A549 (cell line): Measurements from ENCODE around the gene ANKZF1. TPM values are rescaled to one million over a fixed set of nuclear protein-coding genes. Genes with fewer than 3 reads are reported as not detected.

ENCODE experiments used
- ATAC-seq, 2 experiments: fragments of 200-7000 bp in 1 of 2; fragments of >200 bp in 1 of 2; cut with Nextera tagmentation in 1 of 2; cut with Tn5 transposase in 1 of 2; 3 replicates each; pipeline versions ENCODE4 v1.8.0 to v1.9.1; 2018 to 2020; ENCODE audit warnings: mild to moderate bottlenecking in 1 of 2, moderate library complexity in 1 of 2
- CTCF ChIA-PET: fragments of 300-600 bp; sonication (Branson Sonifier 250); formaldehyde crosslinking; extraction: SDS; loops from one replicate; lab custom pipeline; 2021; ENCODE audit warnings: antibody characterized with exemption, inconsistent platforms; lab: Yijun Ruan, JAX
- POLR2A ChIA-PET: fragments of 350-600 bp; formaldehyde crosslinking; extraction: SDS; loops from one replicate; lab custom pipeline; 2021; ENCODE audit warnings: antibody characterized with exemption, inconsistent platforms; lab: Yijun Ruan, JAX
- DNase-seq, 2 experiments: peaks; one replicate each; pipeline versions ENCODE4 v3.0.0 to v3.0.0-alpha.2; 2011 to 2016; ENCODE audit warnings: low read depth in 1 of 2, low spot score in 1 of 2
- FAIRE-seq: peaks from 2 replicates; lab custom pipeline; 2011; peaks lifted over from hg19 to GRCh38; lab: Jason Lieb, UNC
- H3K27ac ChIP-seq, 2 experiments: fragments of >200 bp; sonication (Bioruptor Twin); formaldehyde crosslinking; 3 replicates each; pipeline ENCODE4 v1.5.1; 2016 to 2017
- H3K4me1 ChIP-seq: fragments of >200 bp; sonication (Bioruptor Twin); formaldehyde crosslinking; 3 replicates; pipeline ENCODE4 v1.6.1; 2016
- H3K4me2 ChIP-seq: fragments of >200 bp; sonication (Bioruptor Twin); formaldehyde crosslinking; 3 replicates; pipeline ENCODE4 v1.6.1; 2016
- H3K4me3 ChIP-seq: fragments of >200 bp; sonication (Bioruptor Twin); formaldehyde crosslinking; 3 replicates; pipeline ENCODE4 v1.5.1; 2016
- H3K9me3 ChIP-seq: fragments of >200 bp; sonication (Bioruptor Twin); formaldehyde crosslinking; 3 replicates; pipeline ENCODE4 v1.6.1; 2016
- CBX2 ChIP-seq: fragments of 200-600 bp; sonication (generic); IDR thresholded peaks from 2 replicates; pipeline ENCODE4 v1.6.1; 2016; ENCODE audit warnings: low read depth, mild to moderate bottlenecking, borderline replicate concordance
- CEBPB ChIP-seq, 2 experiments: fragments of >200 bp in 1 of 2; sonication (Bioruptor Twin) in 1 of 2; formaldehyde crosslinking in 1 of 2; IDR thresholded peaks; 2 replicates each; pipeline ENCODE4 v1.6.1; 2012 to 2016
- CHD2 ChIP-seq: fragments of 150-350 bp; IDR thresholded peaks from 2 replicates; pipeline ENCODE4 v1.6.1; 2014; ENCODE audit warnings: low read length; ENCODE audit not compliant: partially characterized antibody
- CHD4 ChIP-seq: fragments of 200-600 bp; sonication (generic); IDR thresholded peaks from 2 replicates; pipeline ENCODE4 v1.6.1; 2016; ENCODE audit warnings: antibody characterized with exemption, mild to moderate bottlenecking, borderline replicate concordance
- E2F6 ChIP-seq: IDR thresholded peaks from 2 replicates; pipeline ENCODE4 v1.6.1; 2012; ENCODE audit warnings: low read depth, borderline replicate concordance
- HDAC2 ChIP-seq: fragments of 200-600 bp; sonication (generic); IDR thresholded peaks from 2 replicates; pipeline ENCODE4 v1.6.1; 2016
- HMGXB4 ChIP-seq: fragments of 250-450 bp; sonication (Bioruptor Pico); IDR thresholded peaks from 2 replicates; pipeline ENCODE4 v1.5.0; 2021; ENCODE audit warnings: mild to moderate bottlenecking, moderate library complexity, borderline replicate concordance
- HOXA7 ChIP-seq: fragments of 250-450 bp; sonication (Bioruptor Pico); IDR thresholded peaks from 2 replicates; pipeline ENCODE4 v1.5.0; 2020; ENCODE audit warnings: mild to moderate bottlenecking, moderate library complexity
- HOXB5 ChIP-seq: fragments of 250-450 bp; sonication (Bioruptor Pico); IDR thresholded peaks from 2 replicates; pipeline ENCODE4 v1.5.0; 2020; ENCODE audit warnings: mild to moderate bottlenecking, moderate library complexity
- KDM1A ChIP-seq: fragments of 200-600 bp; sonication (generic); IDR thresholded peaks from 2 replicates; pipeline ENCODE4 v1.6.1; 2016; ENCODE audit warnings: low read depth, mild to moderate bottlenecking
- KDM5A ChIP-seq: fragments of 200-600 bp; sonication (generic); IDR thresholded peaks from 2 replicates; pipeline ENCODE4 v1.6.1; 2016; ENCODE audit warnings: antibody characterized with exemption, mild to moderate bottlenecking
- MAFK ChIP-seq: fragments of 450-650 bp; IDR thresholded peaks from 2 replicates; pipeline ENCODE4 v1.6.1; 2014; ENCODE audit not compliant: partially characterized antibody
- NFE2L2 ChIP-seq: fragments of 150-350 bp; conservative IDR thresholded peaks from 2 replicates; pipeline ENCODE4 v1.6.1; 2014; ENCODE audit warnings: low read length
- NR3C1 ChIP-seq: fragments of >200 bp; sonication (Bioruptor Twin); formaldehyde crosslinking; IDR thresholded peaks from 3 replicates; pipeline ENCODE4 v1.6.1; 2017
- PBX3 ChIP-seq: IDR thresholded peaks from 2 replicates; pipeline ENCODE4 v1.6.1; 2012
- POLR2AphosphoS2 ChIP-seq: conservative IDR thresholded peaks from 2 replicates; pipeline ENCODE4 v1.6.1; 2012; ENCODE audit warnings: low read length, improper control_type of control experiment, inconsistent platforms
- RCOR1 ChIP-seq: fragments of 150-350 bp; IDR thresholded peaks from 2 replicates; pipeline ENCODE4 v1.6.1; 2014; ENCODE audit warnings: antibody characterized with exemption, low read length, low read depth
- SMC3 ChIP-seq: fragments of >200 bp; sonication (Bioruptor Twin); formaldehyde crosslinking; IDR thresholded peaks from 3 replicates; pipeline ENCODE4 v1.6.1; 2018; ENCODE audit warnings: inconsistent platforms
- TP53 ChIP-seq: fragments of 250-450 bp; sonication (Bioruptor Pico); IDR thresholded peaks from 2 replicates; pipeline ENCODE4 v1.5.0; 2021; ENCODE audit warnings: mild to moderate bottlenecking, moderate library complexity
- USF2 ChIP-seq: fragments of 450-650 bp; IDR thresholded peaks from 2 replicates; pipeline ENCODE4 v1.6.1; 2014; ENCODE audit warnings: antibody characterized with exemption
- ZC3H11A ChIP-seq: fragments of 450-650 bp; IDR thresholded peaks from 2 replicates; pipeline ENCODE4 v1.6.1; 2014; ENCODE audit warnings: antibody characterized with exemption, mild to moderate bottlenecking
- ZNF302 ChIP-seq: fragments of 250-450 bp; sonication (Bioruptor Pico); IDR thresholded peaks from 2 replicates; pipeline ENCODE4 v1.9.0; 2021; ENCODE audit warnings: inconsistent platforms, mild to moderate bottlenecking, moderate library complexity
- ZSCAN20 ChIP-seq: fragments of 250-450 bp; sonication (Bioruptor Pico); IDR thresholded peaks from 2 replicates; pipeline ENCODE4 v1.8.0; 2022; ENCODE audit warnings: mild to moderate bottlenecking, moderate library complexity
- WGBS: methylation state at CpG from one replicate; pipeline ENCODE4 v1.1.6; 2017; ENCODE audit errors: missing lambda C conversion rate; 5-methylcytosine and 5-hydroxymethylcytosine counted together
- polyA plus RNA-seq, 4 experiments: library from polyadenylated mRNA; depleted of rRNA in 3 of 4; stranded (reverse); fragments of >200 nt; fragmentation: RNase III in 1 of 4; extraction: RNeasy Plus Mini Kit Qiagen cat#74134 plus additional on column Dnase treatment in 1 of 4; gene quantifications; 2 replicates in 3 of 4; 3 replicates in 1 of 4; pipeline ENCODE4 v1.2.3, GENCODE V29; 2011 to 2017

Gene ANKZF1
- polyA plus RNA-seq, 2 of the 4 experiments (the other 2 are of a cell fraction): 23.2 to 30.3 TPM

GRCh38 chr2:219219784-219220532 lies 9.6 kb upstream of the ANKZF1 start:
- no peak overlapping the region; a peak in 1 of 6 replicates for H3K27ac ChIP-seq
- DNase-seq (no peak), ATAC-seq (no peak), FAIRE-seq (no peak)
- ChIA-PET CTCF (interaction anchor here (0.7 to 7.3 kb wide), 10 partner anchors 9 to 311 kb away, joined by 3 to 79 read pairs (median 4); partner anchors contain the start of genes ANKZF1, ATG9A and DNAJB2), POLR2A (interaction anchor here (2.5 to 3.8 kb wide), 3 partner anchors 13 to 54 kb away, joined by 19 to 25 read pairs (median 22); partner anchors contain the start of gene ZFAND2B)
- no peak overlapping the region for H3K4me3 ChIP-seq
- peaks cover 30% of the 10 kb centered on the region for H3K4me1 ChIP-seq
- WGBS: 96% methylated on average over 18 of the region's 18 CpGs
- H3K4me2 ChIP-seq: no peak overlapping the region
- no peak for TF ChIP-seq SMC3
- no peak for TF ChIP-seq HDAC2
- no peak for TF ChIP-seq RCOR1
- TF ChIP-seq KDM5A: no peak
- TF ChIP-seq ZC3H11A: no peak
- TF ChIP-seq CHD2: no peak
- no peak for TF ChIP-seq HOXB5
- TF ChIP-seq NFE2L2: no peak
- TF ChIP-seq POLR2AphosphoS2: no peak
- no peak for TF ChIP-seq ZSCAN20 (CRISPR knock-in tag)
- no peak for TF ChIP-seq E2F6
- no peak for TF ChIP-seq MAFK
- no peak for TF ChIP-seq KDM1A
- no peak for TF ChIP-seq TP53 (CRISPR knock-in tag)
- TF ChIP-seq HMGXB4 (CRISPR knock-in tag): no peak
- no peak for TF ChIP-seq USF2
- TF ChIP-seq CBX2: no peak
- TF ChIP-seq HOXA7 (CRISPR knock-in tag): no peak
- no peak for TF ChIP-seq CHD4
- no peak for TF ChIP-seq ZNF302 (CRISPR knock-in tag)
- H3K9me3 ChIP-seq: no peaks in the 10 kb centered on the region

- Histone ChIP-seq H3K4me1 (peaks cover 24% of the 10 kb centered on the region), H3K9me3 (no peaks in the 10 kb centered on the region), H3K27ac (no peak overlapping the region), H3K4me2 (no peak overlapping the region), H3K4me3 (no peak overlapping the region)
- 91% methylated on average over 18 of the region's 19 CpGs for WGBS
- ChIA-PET POLR2A (no interaction called here), CTCF (interaction anchor here (1.0 to 7.3 kb wide), 8 partner anchors 9 to 310 kb away, joined by 3 to 79 read pairs (median 5); partner anchors contain the start of genes ANKZF1, ATG9A and DNAJB2)
- DNase-seq: no peak
- TF ChIP-seq NR3C1 (no peak), ZC3H11A (no peak), CEBPB (IDR thresholded peaks at IDR 0.05) (no peak), MAFK (no peak), CHD2 (no peak), TP53 (CRISPR knock-in tag) (no peak), KDM5A (no peak), PBX3 (no peak)
- no peak for FAIRE-seq
- no peak for ATAC-seq
These were observed 8.8 kb upstream of the ANKZF1 start for GRCh38 chr2:219220652-219221402.
